RWPE1 (cell line): Measurements from ENCODE around the gene MCEE.
A peak's percentile ranks its signal among the peaks of the same experiment; 100 is the strongest.
"Not testable (repeated sequence)": the region's sequence is repeated elsewhere in the genome, so short reads cannot be mapped to it uniquely, and the experiment has no call there.

Experiments
- CTCF ChIA-PET: fragments of 350-600 bp; sonication (Branson Sonifier 250); formaldehyde crosslinking; extraction: SDS; loops from one replicate; lab custom pipeline; 2021; lab: Yijun Ruan, JAX
- POLR2A ChIA-PET: fragments of 400-600 bp; formaldehyde crosslinking; extraction: SDS; loops from one replicate; lab custom pipeline; 2020; ENCODE audit warnings: antibody characterized with exemption; ENCODE audit not compliant: low non-redundant PET; lab: Yijun Ruan, JAX
- DNase-seq: peaks from one replicate; pipeline ENCODE4 v3.0.0; 2012; ENCODE audit warnings: low spot score
- H3K27ac ChIP-seq: fragments of 450-650 bp; 2 replicates; pipeline ENCODE4 v1.5.1; 2017
- TF ChIP-seq, protein P1 (sequence below): fragments of 450-650 bp; conservative IDR thresholded peaks from 2 replicates; pipeline ENCODE4 v1.5.1; 2017; ENCODE audit warnings: low read depth, mild to moderate bottlenecking

MCEE gene

GRCh38 chr2:71150082-71150816, 20.2 kb upstream of the MCEE start:
- ChIA-PET CTCF (no interaction called here), POLR2A (interaction anchor here (1.2 kb wide), 1 partner anchor 82 kb away, joined by 6 read pairs; the partner anchor contains the start of gene NAGK)
- no peak for DNase-seq
- H3K27ac ChIP-seq = peak overlapping the region; percentile 65
- TF ChIP-seq, protein P1, sequence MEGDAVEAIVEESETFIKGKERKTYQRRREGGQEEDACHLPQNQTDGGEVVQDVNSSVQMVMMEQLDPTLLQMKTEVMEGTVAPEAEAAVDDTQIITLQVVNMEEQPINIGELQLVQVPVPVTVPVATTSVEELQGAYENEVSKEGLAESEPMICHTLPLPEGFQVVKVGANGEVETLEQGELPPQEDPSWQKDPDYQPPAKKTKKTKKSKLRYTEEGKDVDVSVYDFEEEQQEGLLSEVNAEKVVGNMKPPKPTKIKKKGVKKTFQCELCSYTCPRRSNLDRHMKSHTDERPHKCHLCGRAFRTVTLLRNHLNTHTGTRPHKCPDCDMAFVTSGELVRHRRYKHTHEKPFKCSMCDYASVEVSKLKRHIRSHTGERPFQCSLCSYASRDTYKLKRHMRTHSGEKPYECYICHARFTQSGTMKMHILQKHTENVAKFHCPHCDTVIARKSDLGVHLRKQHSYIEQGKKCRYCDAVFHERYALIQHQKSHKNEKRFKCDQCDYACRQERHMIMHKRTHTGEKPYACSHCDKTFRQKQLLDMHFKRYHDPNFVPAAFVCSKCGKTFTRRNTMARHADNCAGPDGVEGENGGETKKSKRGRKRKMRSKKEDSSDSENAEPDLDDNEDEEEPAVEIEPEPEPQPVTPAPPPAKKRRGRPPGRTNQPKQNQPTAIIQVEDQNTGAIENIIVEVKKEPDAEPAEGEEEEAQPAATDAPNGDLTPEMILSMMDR = no peak

DNA sequence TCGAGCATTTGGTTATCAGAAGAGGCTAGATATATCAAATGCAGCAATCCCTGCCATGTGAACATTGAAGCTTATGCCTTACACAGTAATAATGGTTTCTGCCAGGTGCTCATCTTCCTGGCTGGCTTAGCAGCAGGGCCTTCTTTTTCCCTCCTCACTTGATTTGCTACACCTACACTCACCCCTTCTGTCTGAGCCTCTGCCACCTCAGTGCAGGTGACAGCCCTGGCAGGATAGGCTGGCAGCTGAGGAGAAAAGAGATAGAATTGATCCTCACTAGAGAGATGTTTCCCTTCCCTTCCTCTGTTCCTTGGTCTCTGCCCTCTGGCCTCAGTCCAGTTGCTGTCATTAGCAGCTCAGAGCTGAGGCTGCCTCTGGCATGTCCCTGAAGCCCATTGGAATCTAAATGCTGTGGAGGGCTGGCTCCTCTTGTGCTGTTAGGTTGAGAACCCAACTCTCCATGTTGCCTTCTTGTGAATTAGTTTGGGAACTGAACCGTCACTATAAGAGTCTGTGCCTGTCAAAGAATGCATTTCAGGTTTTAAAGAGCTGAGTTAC, 18.6 kb upstream of the MCEE start:
- TF ChIP-seq, protein P1 = no peak
- POLR2A ChIA-PET = interaction anchor here (0.5 to 1.2 kb wide), 2 partner anchors 13 to 81 kb away, joined by 3 to 6 read pairs; partner anchors contain the start of gene NAGK
- CTCF ChIA-PET = interaction anchor here (0.7 kb wide), 1 partner anchor 141 kb away, joined by 3 read pairs; no protein-coding TSS in a partner anchor
- no peak for DNase-seq
- H3K27ac ChIP-seq = 0 out of 2 replicates have a peak overlapping the region, but pooled peaks have one; percentile 18

DNA sequence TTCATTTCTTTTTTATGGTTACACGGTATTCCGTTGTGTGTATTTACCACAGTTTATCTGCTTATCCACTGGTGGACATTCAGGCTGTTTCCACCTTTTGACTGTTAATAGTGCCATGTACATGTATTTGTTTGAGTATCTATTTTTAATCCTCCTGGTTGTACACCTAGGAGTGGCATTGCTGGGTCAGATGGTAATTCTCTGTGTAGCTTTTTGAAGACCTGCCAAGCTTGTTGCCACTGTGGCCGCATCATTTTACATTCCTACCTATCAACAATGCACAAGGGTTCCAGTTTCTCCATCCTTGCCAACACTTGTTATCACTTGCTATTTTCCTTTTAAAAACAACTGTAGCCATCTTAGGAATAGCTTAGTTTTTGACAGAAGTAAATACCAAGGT, 13.8 kb upstream of the MCEE start:
- TF ChIP-seq, protein P1 = no peak
- ChIA-PET POLR2A (no interaction called here), CTCF (interaction anchor here (0.7 to 1.0 kb wide), 2 partner anchors 13 to 73 kb away, joined by 3 to 6 read pairs; no protein-coding TSS in a partner anchor)
- H3K27ac ChIP-seq = no peak overlapping the region
- no peak for DNase-seq

- CTCF ChIA-PET = no interaction called here
- POLR2A ChIA-PET = interaction anchor here (0.6 kb wide), 1 partner anchor 12 kb away, joined by 3 read pairs; no protein-coding TSS in a partner anchor
- no peak overlapping the region for H3K27ac ChIP-seq
- no peak for DNase-seq
- TF ChIP-seq, protein P1 = no peak
These were observed 6.1 kb upstream of the MCEE start for GRCh38 chr2:71136174-71136573.

GRCh38 chr2:71133603-71134002, 3.6 kb upstream of the MCEE start:
- ChIA-PET POLR2A (no interaction called here), CTCF (interaction anchor here (0.6 to 1.0 kb wide), 2 partner anchors 33 to 111 kb away, joined by 3 to 4 read pairs; no protein-coding TSS in a partner anchor)
- H3K27ac ChIP-seq = no peak overlapping the region
- no peak for DNase-seq
- TF ChIP-seq, protein P1 = no peak

DNA sequence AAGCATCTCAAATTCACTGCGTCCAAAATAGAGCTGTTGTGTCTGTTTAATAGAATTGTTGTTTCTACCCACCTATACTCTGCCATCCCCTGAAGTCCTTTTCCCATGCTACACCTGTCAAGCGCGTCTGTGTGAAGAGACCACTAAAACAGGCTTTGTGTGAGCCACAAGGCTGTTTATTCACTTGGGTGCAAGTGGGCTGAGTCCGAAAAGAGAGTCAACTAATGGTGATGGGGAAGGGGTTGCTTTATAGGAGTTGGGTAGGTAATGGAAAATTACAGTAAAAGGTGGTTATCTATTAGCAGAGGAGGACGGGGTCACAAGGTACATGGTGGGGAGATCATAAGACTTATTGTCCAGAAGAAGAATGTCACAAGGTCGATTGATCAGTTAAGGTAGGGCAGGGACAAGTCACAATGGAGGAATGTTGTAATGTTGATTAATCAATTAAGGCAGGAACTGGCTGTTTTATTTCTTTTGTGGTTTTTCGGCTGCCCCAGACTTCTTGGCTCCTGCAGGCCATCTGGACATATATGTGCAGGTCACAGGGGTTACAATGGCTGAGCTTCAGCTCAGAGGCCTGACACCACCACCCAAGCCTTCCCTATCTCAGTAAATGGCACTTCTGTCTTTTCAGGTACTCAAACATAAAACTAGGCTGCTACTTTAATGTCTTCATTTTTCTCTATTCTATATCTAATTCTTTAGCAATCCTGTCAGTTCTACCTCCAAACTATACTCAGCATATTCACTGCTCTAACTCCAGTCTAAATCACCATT, 1.5 kb upstream of the MCEE start:
- CTCF ChIA-PET = interaction anchor here (0.6 kb wide), 1 partner anchor 14 kb away, joined by 5 read pairs; no protein-coding TSS in a partner anchor
- DNase-seq, H3K27ac ChIP-seq, POLR2A ChIA-PET: not testable (repeated sequence)
